Measurements from ENCODE around the gene HHIPL2.
"Not testable (repeated sequence)": the region's sequence is repeated elsewhere in the genome, so short reads cannot be mapped to it uniquely, and the experiment has no call there.

Gene HHIPL2

GRCh38 chr1:222540598-222540995, 7.3 kb downstream of the HHIPL2 start:
- DNase-seq (ENCODE audit: low read depth in 2 of 2): no peak

DNA sequence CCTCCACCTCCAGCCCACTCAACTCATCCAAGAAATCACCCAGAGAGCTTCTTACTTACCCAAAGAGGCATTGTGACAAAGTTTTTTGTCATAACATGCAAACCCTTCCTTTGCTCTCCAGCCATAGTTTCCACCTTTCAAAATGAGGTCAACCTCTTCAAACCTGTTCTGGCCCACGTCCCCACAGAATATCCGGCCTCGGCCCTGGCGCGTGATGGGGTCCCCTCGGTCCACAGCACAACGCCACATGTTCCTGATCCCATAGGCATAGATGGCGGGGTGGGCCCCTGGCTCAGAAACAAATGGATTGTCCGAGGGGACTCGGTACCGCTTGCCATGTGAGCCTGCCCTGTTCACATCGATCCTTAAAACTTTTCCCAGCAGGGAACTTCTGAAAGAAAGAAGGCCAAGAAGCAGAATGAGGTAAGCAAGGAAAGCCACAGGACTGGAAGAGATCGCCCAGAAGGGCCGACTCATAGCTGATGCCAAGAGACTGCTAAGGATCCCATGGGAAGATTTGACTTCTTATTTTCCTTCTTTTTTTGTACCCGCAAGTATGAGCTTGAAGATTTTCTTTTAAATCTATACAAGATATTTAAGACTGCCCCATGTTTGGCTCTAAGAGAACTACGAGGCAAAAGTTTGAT, 7.8 kb downstream of the HHIPL2 start:
- DNase-seq (ENCODE audit: low read depth in 2 of 2): no peak

- DNase-seq (ENCODE audit: low read depth in 2 of 2): no peak
These were observed 12.4 kb downstream of the HHIPL2 start for GRCh38 chr1:222535455-222535854.

- no peak for DNase-seq (ENCODE audit: low read depth in 2 of 2)
These were observed 17.1 kb downstream of the HHIPL2 start for GRCh38 chr1:222530852-222531251.

GRCh38 chr1:222529916-222530315, 18.0 kb downstream of the HHIPL2 start:
- no peak for DNase-seq (ENCODE audit: low read depth in 2 of 2)

DNA sequence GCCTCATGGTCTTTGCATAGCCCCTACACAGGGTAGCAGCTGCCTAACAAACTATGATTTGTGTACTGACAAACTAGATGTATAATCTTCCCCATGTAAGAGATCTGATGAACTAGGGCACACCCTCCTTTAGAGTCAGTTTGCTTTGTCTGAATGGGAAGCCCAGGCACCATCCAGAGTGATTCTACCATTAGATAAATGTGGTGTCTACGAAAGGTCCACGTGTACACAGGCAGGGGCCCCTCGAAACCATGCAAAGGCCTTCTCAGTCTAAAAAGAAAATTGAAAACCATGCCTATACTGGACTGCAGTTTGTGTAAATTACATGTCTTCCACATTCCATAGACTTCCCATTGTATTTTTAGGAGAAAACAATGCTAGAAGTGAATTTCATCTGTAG, 18.7 kb downstream of the HHIPL2 start:
- no peak for DNase-seq (ENCODE audit: low read depth in 2 of 2)

GRCh38 chr1:222525951-222526350, 22.0 kb downstream of the HHIPL2 start:
- DNase-seq (ENCODE audit: low read depth in 2 of 2): no peak

- no peak for DNase-seq (ENCODE audit: low read depth in 2 of 2)
These were observed 24.1 kb downstream of the HHIPL2 start for GRCh38 chr1:222523852-222524251.

DNA sequence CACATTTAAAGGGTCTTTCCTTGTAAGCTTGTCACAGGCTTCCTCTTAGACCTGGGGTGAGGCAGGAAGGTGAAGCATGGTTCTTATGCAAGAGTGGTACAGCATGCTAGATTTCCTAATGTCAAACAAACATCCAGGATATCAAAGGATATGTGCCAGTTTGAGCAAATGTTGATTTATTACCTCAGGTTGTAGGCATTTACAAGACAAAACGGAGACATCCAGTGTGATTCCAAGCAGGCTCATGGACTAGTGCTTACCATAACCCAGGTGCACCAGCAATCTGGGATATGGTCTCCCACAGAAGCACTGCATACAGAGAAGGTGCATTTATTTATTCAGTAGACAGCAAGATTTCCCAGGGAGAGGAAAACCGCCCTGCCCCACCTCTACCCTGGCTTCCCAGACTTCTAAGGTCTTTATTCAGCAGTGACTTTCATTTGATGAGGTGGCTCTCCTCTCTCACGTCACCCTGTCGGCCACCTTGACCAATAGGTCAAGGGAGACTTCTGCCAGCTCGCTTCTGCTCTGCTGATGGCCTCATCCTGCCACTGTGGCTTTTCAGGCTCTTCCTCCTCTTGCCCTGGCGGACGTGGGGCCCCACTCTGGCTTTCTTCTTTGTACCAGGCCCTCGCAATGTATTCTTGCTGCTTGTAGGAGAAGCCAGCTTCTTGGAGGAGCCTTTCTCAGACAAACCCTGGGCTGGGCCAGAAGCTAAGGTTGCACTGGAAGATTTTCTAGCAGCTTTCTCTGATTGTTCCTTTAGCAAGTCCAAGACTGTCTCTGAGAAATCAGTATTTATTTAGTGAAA, 25.6 kb downstream of the HHIPL2 start:
- no peak for DNase-seq (ENCODE audit: low read depth in 2 of 2)

- no peak for DNase-seq (ENCODE audit: low read depth in 2 of 2)
These were observed 26.4 kb downstream of the HHIPL2 start for GRCh38 chr1:222521299-222522104.

DNA sequence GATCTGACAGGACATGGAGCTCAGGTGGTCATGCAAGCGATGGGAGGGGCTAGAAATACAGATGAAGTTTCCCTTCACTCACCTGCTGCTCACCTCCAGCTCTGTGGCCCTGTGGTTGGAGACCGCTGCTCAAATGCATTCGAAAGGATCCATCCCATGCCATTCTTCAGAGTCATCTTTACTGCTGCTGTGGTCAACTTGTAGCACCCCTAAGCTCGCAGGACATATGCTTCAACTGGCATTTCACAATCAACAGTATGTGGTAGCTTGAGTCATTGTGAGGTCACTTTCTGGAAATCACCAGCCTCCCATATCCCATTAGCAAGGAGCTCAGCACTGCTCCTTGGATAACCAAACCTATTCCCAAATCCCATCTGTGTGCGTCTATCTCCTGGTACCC, 58.4 kb downstream of the HHIPL2 start:
- DNase-seq (ENCODE audit: low read depth in 2 of 2): not testable (repeated sequence)

- not testable (repeated sequence) for DNase-seq (ENCODE audit: low read depth in 2 of 2)
These were observed 60.1 kb downstream of the HHIPL2 start for GRCh38 chr1:222487774-222488173.

GRCh38 chr1:222484005-222484404, 63.9 kb downstream of the HHIPL2 start:
- DNase-seq (ENCODE audit: low read depth in 2 of 2): not testable (repeated sequence)

GRCh38 chr1:222479567-222479966, 68.3 kb downstream of the HHIPL2 start:
- not testable (repeated sequence) for DNase-seq (ENCODE audit: low read depth in 2 of 2)

DNA sequence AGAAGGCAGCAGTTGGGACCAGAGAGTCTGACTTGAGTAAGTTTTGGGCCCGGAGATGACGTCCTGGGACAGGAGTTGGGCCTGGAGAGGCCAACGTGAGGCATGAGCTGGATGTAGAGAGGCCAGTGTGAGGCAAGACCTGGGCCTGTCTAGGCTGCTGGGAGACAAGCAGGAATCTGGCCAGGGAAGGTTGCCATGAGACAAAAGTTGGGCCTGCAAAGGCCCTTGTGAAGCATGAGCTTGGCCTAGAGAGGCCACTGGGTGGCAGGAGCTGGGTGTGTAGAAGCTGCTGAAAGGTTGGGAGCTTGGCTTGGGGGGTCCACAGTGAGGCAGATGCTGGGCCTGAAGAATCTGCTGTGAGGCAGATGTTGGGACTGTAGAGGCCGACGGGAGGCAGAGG, 71.5 kb downstream of the HHIPL2 start:
- not testable (repeated sequence) for DNase-seq (ENCODE audit: low read depth in 2 of 2)

DNA sequence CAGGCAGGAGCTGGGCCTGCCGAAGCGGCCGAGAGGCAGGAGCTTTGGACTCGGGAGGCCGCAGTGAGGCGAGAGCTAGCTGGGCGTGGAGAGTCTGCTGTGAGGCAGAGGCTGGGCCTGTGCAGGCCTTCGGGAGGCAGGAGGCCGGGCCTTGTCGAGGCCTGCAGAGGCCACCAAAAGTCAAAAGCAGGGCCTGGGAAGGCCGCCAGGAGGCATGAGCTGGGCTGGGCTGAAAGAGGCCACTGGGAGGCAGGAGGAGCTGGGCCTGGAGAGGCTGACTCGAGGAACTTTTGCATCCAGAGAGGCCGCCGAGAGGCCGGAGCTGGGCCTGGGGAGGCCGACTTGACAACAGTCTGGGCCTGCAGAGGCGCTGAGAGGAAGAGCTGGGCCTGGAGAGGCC, 74.2 kb downstream of the HHIPL2 start:
- not testable (repeated sequence) for DNase-seq (ENCODE audit: low read depth in 2 of 2)

- DNase-seq (ENCODE audit: low read depth in 2 of 2): not testable (repeated sequence)
These were observed 74.9 kb downstream of the HHIPL2 start for GRCh38 chr1:222472776-222473540.
